ENCODE results near the gene SLC25A28.
"Not testable (repeated sequence)": the region's sequence is repeated elsewhere in the genome, so short reads cannot be mapped to it uniquely, and the experiment has no call there.

Gene SLC25A28

GRCh38 chr10:99598781-99599509, 21.3 kb downstream of the SLC25A28 start:
- no peak for DNase-seq (ENCODE audit: low read depth)
- no peak overlapping the region for H3K4me3 ChIP-seq (ENCODE audit: low read length)
- no peak for TF ChIP-seq CTCF (IDR thresholded peaks at IDR 0.05; ENCODE audit: insufficient read depth, low read depth, low read length, missing control alignments)

- no peak for DNase-seq (ENCODE audit: low read depth)
- TF ChIP-seq CTCF (IDR thresholded peaks at IDR 0.05; ENCODE audit: insufficient read depth, low read depth, low read length, missing control alignments), result no peak
- H3K4me3 ChIP-seq (ENCODE audit: low read length), result no peak overlapping the region
These were observed 22.2 kb downstream of the SLC25A28 start for GRCh38 chr10:99598011-99598410.

- not testable (repeated sequence) for DNase-seq (ENCODE audit: low read depth); H3K4me3 ChIP-seq (ENCODE audit: low read length)
These were observed 23.5 kb downstream of the SLC25A28 start for GRCh38 chr10:99596708-99597107.

GRCh38 chr10:99595770-99596465, 24.3 kb downstream of the SLC25A28 start:
- no peak for DNase-seq (ENCODE audit: low read depth)
- no peak for TF ChIP-seq CTCF (IDR thresholded peaks at IDR 0.05; ENCODE audit: insufficient read depth, low read depth, low read length, missing control alignments)
- no peak overlapping the region for H3K4me3 ChIP-seq (ENCODE audit: low read length)

- no peak for TF ChIP-seq CTCF (IDR thresholded peaks at IDR 0.05; ENCODE audit: insufficient read depth, low read depth, low read length, missing control alignments)
- no peak for DNase-seq (ENCODE audit: low read depth)
- no peak overlapping the region for H3K4me3 ChIP-seq (ENCODE audit: low read length)
These were observed 25.0 kb downstream of the SLC25A28 start for GRCh38 chr10:99595236-99595635.

- no peak for DNase-seq (ENCODE audit: low read depth)
- no peak overlapping the region for H3K4me3 ChIP-seq (ENCODE audit: low read length)
- TF ChIP-seq CTCF (IDR thresholded peaks at IDR 0.05; ENCODE audit: insufficient read depth, low read depth, low read length, missing control alignments), result no peak
These were observed 26.9 kb downstream of the SLC25A28 start for GRCh38 chr10:99593312-99593711.

- DNase-seq (ENCODE audit: low read depth), result no peak
- no peak overlapping the region for H3K4me3 ChIP-seq (ENCODE audit: low read length)
- TF ChIP-seq CTCF (IDR thresholded peaks at IDR 0.05; ENCODE audit: insufficient read depth, low read depth, low read length, missing control alignments), result no peak
These were observed 29.4 kb downstream of the SLC25A28 start for GRCh38 chr10:99590799-99591198.
